ENCODE data around the gene LYRM1.
"Not testable (repeated sequence)": the region's sequence is repeated elsewhere in the genome, so short reads cannot be mapped to it uniquely, and the experiment has no call there.

LYRM1 gene

GRCh38 chr16:20902426-20902825, 1.9 kb downstream of the LYRM1 start:
- no peak for DNase-seq

- no peak for DNase-seq
Observed at GRCh38 chr16:20903116-20903898, 2.7 kb downstream of the LYRM1 start.

- no peak for DNase-seq
Observed at GRCh38 chr16:20903899-20904506, 3.4 kb downstream of the LYRM1 start.

GRCh38 chr16:20904507-20905081, 4.0 kb downstream of the LYRM1 start:
- DNase-seq: no peak

GRCh38 chr16:20905576-20905975, 5.0 kb downstream of the LYRM1 start:
- DNase-seq: no peak

GRCh38 chr16:20906341-20907255, 6.0 kb downstream of the LYRM1 start:
- no peak for DNase-seq

- no peak for DNase-seq
Observed at GRCh38 chr16:20910781-20911321, 10.3 kb downstream of the LYRM1 start.

GRCh38 chr16:20911361-20911760, 10.8 kb downstream of the LYRM1 start:
- no peak for DNase-seq

- no peak for DNase-seq
Observed at GRCh38 chr16:20916289-20916688, 15.7 kb downstream of the LYRM1 start.

- DNase-seq: no peak
Observed at GRCh38 chr16:20916942-20917341, 16.4 kb downstream of the LYRM1 start.

- no peak for DNase-seq
Observed at GRCh38 chr16:20918486-20919239, 18.1 kb downstream of the LYRM1 start.

- DNase-seq: no peak
Observed at GRCh38 chr16:20920091-20920490, 19.5 kb downstream of the LYRM1 start.

- no peak for DNase-seq
Observed at GRCh38 chr16:20920799-20921198, 20.2 kb downstream of the LYRM1 start.

- no peak for DNase-seq
Observed at GRCh38 chr16:20923876-20924275, 23.3 kb downstream of the LYRM1 start.

GRCh38 chr16:20925751-20926150, 25.2 kb downstream of the LYRM1 start:
- peak; percentile 13 to 53 for DNase-seq

GRCh38 chr16:20928774-20929411, 28.3 kb downstream of the LYRM1 start:
- no peak for DNase-seq

- DNase-seq: not testable (repeated sequence)
Observed at GRCh38 chr16:20929676-20930364, 29.2 kb downstream of the LYRM1 start.

- no peak for DNase-seq
Observed at GRCh38 chr16:20930365-20930690, 29.8 kb downstream of the LYRM1 start.

GRCh38 chr16:20931066-20931600, 30.6 kb downstream of the LYRM1 start:
- DNase-seq: no peak

- DNase-seq: no peak
Observed at GRCh38 chr16:20933589-20933988, 33.0 kb downstream of the LYRM1 start.

- no peak for DNase-seq
Observed at GRCh38 chr16:20937736-20938135, 37.2 kb downstream of the LYRM1 start.

All from NCI-H524 (cell line).